BLaER1 treated with 17β-estradiol and CSF1 and Interleukin-3, amounts not matched to agents 10 nM and 100 nM (cell line): Measurements from ENCODE around the gene HOPX.
"Not testable (repeated sequence)": the region's sequence is repeated elsewhere in the genome, so short reads cannot be mapped to it uniquely, and the experiment has no call there.

Source experiments
- H3K27ac ChIP-seq, 11 experiments: shearing (Covaris generic); formaldehyde crosslinking; 2 replicates each; pipeline ENCODE4 v1.8.1; 2022
- H3K27me3 ChIP-seq, 11 experiments: shearing (Covaris generic); formaldehyde crosslinking; 2 replicates each; pipeline ENCODE4 v1.8.1; 2022
- H3K36me3 ChIP-seq, 11 experiments: shearing (Covaris generic); formaldehyde crosslinking; 2 replicates each; pipeline ENCODE4 v1.8.1; 2022
- H3K4me1 ChIP-seq, 10 experiments: shearing (Covaris generic); formaldehyde crosslinking; 2 replicates each; pipeline ENCODE4 v1.8.1; 2022
- H3K4me2 ChIP-seq, 11 experiments: shearing (Covaris generic); formaldehyde crosslinking; 2 replicates each; pipeline ENCODE4 v1.8.1; 2022
- H3K4me3 ChIP-seq, 10 experiments: shearing (Covaris generic); formaldehyde crosslinking; 2 replicates each; pipeline ENCODE4 v1.8.1; 2022
- H3K9ac ChIP-seq, 11 experiments: shearing (Covaris generic); formaldehyde crosslinking; 2 replicates each; pipeline ENCODE4 v1.8.1; 2022
- H3K9me3 ChIP-seq, 11 experiments: shearing (Covaris generic); formaldehyde crosslinking; replicated peaks in 1 of 11; 2 replicates each; pipeline ENCODE4 v1.8.1; 2022
- H4K20me1 ChIP-seq, 11 experiments: shearing (Covaris generic); formaldehyde crosslinking; 2 replicates each; pipeline ENCODE4 v1.8.1; 2022
- Cebpa-rat ChIP-seq, 11 experiments: shearing (Covaris generic); IDR thresholded peaks; 2 replicates each; pipeline ENCODE4 v1.8.1; 2022

HOPX gene

GRCh38 chr4:56681158-56681852 lies at the start of gene HOPX:
TSS of gene HOPX (minus strand) at chr4:56681296. CDS start at chr4:56657816, 23,480 bp downstream.
- Histone ChIP-seq H3K4me2 (no peak within 1 kb of the TSS; a peak in 1 of 22 replicates), H3K9ac (no peak within 1 kb of the TSS), H3K4me1 (no peaks in the 10 kb centered on the region), H3K9me3 (no peaks in the 10 kb centered on the region), H3K36me3 (no peaks in the 10 kb centered on the region), H3K4me3 (no peak within 1 kb of the TSS), H4K20me1 (no peaks in the 10 kb centered on the region), H3K27ac (no peak within 1 kb of the TSS), H3K27me3 (no peaks in the 10 kb centered on the region; a peak in 1 of 22 replicates)
- no peak for TF ChIP-seq Cebpa-rat (IDR thresholded peaks at IDR 0.05)

DNA sequence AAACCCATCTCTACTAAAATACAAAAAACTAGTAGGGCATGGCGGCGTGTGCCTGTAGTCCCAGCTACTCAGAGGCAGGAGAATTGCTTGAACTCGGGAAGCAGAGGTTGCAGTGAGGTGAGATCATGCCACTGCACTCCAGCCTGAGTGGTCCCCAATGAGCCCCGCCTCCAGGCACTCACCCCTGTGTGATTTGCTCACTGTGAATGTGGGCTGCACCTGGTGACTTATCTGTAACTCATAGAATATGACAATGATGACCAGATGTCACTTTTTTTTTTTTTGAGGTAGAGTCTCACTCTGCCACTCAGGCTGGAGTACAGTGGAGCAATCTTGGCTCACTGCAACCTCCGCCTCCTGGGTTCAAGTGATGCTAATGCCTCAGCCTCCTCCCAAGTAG lies 49.0 kb upstream of the HOPX start:
- no peaks in the 10 kb centered on the region for H3K36me3 ChIP-seq
- no peak overlapping the region for H3K9ac ChIP-seq
- TF ChIP-seq Cebpa-rat (IDR thresholded peaks at IDR 0.05) = no peak
- H4K20me1 ChIP-seq = no peaks in the 10 kb centered on the region
- H3K27ac ChIP-seq = no peak overlapping the region
- H3K4me1 ChIP-seq = peaks cover 0 to 21% (median 5%) of the 10 kb centered on the region in 10 experiments; a peak in 9 of 20 replicates
- no peak overlapping the region for H3K4me2 ChIP-seq
- H3K4me3 ChIP-seq = no peak overlapping the region
- H3K27me3 ChIP-seq = no peaks in the 10 kb centered on the region
- H3K9me3 ChIP-seq = peaks cover 0 to 5% (median under 1%) of the 10 kb centered on the region in 11 experiments; a peak in 5 of 22 replicates

- H3K9me3 ChIP-seq = 0 out of 22 replicates have a peak, but pooled peaks cover 0 to 5% (median 0%) of the 10 kb centered on the region in 11 experiments
- no peak for TF ChIP-seq Cebpa-rat (IDR thresholded peaks at IDR 0.05)
- H4K20me1 ChIP-seq = no peaks in the 10 kb centered on the region
- no peaks in the 10 kb centered on the region for H3K27me3 ChIP-seq
- no peak overlapping the region for H3K27ac ChIP-seq
- peak overlapping the region in 1 of 11 experiments; percentile 1; a peak in 1 of 22 replicates for H3K4me2 ChIP-seq
- peaks cover 0 to 21% (median 5%) of the 10 kb centered on the region in 10 experiments; a peak in 9 of 20 replicates for H3K4me1 ChIP-seq
- H3K36me3 ChIP-seq = no peaks in the 10 kb centered on the region
- H3K9ac ChIP-seq = no peak overlapping the region
- no peak overlapping the region for H3K4me3 ChIP-seq
These were observed 47.4 kb upstream of the HOPX start for GRCh38 chr4:56728512-56728911.

- no peak for TF ChIP-seq Cebpa-rat (IDR thresholded peaks at IDR 0.05)
These were observed 46.1 kb upstream of the HOPX start for GRCh38 chr4:56727150-56727549.

DNA sequence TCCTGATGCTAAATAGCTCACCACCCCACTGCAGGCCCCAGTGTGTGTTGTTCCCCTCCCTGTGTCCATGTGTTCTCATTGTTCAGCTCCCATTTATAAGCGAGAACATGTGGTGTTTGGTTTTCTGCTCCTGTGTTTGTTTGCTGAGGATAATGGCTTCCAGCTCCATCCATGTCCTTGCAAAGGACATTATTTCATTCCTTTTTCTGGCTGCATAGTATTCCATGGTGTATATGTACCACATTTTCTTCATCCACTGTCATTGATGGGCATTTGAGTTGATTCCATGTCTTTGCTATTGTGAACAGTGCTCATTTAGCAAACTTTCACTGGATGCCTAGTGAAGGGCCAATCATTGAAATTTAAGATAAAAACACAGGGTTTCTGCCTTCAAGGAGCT lies 45.5 kb upstream of the HOPX start:
- H3K4me2 ChIP-seq, H3K36me3 ChIP-seq, H3K27ac ChIP-seq, H3K9me3 ChIP-seq, H3K9ac ChIP-seq, H3K27me3 ChIP-seq, H3K4me3 ChIP-seq, H4K20me1 ChIP-seq: not testable (repeated sequence)
- H3K4me1 ChIP-seq = peaks cover 0 to 12% (median under 1%) of the 10 kb centered on the region in 10 experiments; a peak in 9 of 20 replicates

More at GRCh38 chr4:56727150-56727549, 46.1 kb upstream of the HOPX start:
- Histone ChIP-seq H3K36me3 (no peaks in the 10 kb centered on the region), H3K9ac (no peak overlapping the region), H3K4me3 (no peak overlapping the region), H3K27ac (no peak overlapping the region), H3K9me3 (0 out of 22 replicates have a peak, but pooled peaks cover 0 to 5% (median 0%) of the 10 kb centered on the region in 11 experiments), H4K20me1 (no peaks in the 10 kb centered on the region), H3K4me2 (no peak overlapping the region), H3K27me3 (no peaks in the 10 kb centered on the region), H3K4me1 (peaks cover 0 to 17% (median 4%) of the 10 kb centered on the region in 10 experiments; a peak in 9 of 20 replicates)

DNA sequence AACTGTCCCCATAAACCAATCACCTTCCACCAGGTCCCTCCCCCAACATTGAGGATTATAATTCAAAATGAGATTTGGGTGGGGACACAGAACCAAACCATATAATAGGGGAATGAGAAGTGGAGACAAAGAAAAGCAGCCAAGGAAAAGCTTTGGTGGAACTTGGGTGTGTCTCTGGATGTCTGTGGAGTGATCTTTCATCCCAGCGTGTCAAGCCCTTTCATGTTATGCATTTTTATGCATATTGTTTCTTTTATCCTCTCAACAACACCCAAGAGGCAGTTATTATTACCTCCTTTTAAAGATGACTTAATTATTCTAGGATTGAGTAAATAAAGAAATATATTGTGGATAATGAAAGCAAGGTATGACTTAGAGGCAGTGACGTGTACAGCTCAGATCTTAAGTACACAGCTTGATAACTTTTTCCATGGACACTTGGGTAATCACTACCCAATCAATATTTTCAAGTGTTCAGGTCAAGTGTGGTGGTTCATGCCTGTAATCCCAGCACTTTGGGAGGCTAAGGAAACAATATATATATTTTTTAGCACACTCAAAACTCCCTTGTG lies 42.6 kb upstream of the HOPX start:
- 0 out of 22 replicates have a peak, but pooled peaks cover 0 to 5% (median 0%) of the 10 kb centered on the region in 11 experiments for H3K9me3 ChIP-seq
- no peaks in the 10 kb centered on the region for H3K36me3 ChIP-seq
- H4K20me1 ChIP-seq = no peaks in the 10 kb centered on the region
- H3K27me3 ChIP-seq = no peaks in the 10 kb centered on the region
- TF ChIP-seq Cebpa-rat (IDR thresholded peaks at IDR 0.05) = no peak
- peaks cover 0 to 6% (median 0%) of the 10 kb centered on the region in 10 experiments; a peak in 1 of 20 replicates for H3K4me1 ChIP-seq
- no peak overlapping the region for H3K4me3 ChIP-seq
- no peak overlapping the region for H3K4me2 ChIP-seq
- no peak overlapping the region for H3K9ac ChIP-seq
- H3K27ac ChIP-seq = no peak overlapping the region

DNA sequence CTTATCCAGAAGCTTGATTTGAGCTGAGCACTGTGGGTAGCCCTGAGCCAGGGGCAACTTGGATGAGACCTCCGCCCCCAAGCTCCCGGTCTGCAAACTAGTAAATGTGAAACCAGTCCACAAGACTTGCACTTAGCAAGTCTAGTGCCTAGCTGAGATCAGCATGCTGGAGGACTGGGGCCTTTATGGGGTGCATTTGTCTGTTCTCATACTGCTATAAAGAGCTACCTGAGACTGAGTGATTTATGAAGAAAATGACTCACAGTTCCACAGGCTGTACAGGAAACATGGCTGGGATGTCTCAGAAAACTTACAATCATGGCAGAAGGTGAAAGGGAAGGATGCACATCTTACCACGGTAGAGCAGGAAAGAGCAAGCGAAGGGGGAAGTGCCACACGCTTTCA lies 42.1 kb upstream of the HOPX start:
- no peaks in the 10 kb centered on the region for H3K36me3 ChIP-seq
- no peak for TF ChIP-seq Cebpa-rat (IDR thresholded peaks at IDR 0.05)
- H3K9me3 ChIP-seq = 0 out of 22 replicates have a peak, but pooled peaks cover 0 to 5% (median 0%) of the 10 kb centered on the region in 11 experiments

GRCh38 chr4:56708146-56708545 lies 27.1 kb upstream of the HOPX start:
- peaks cover 0 to 3% (median 0%) of the 10 kb centered on the region in 11 experiments; a peak in 1 of 22 replicates for H3K36me3 ChIP-seq
- TF ChIP-seq Cebpa-rat (IDR thresholded peaks at IDR 0.05) = no peak

More for the DNA sequence above, 42.1 kb upstream of the HOPX start:
- Histone ChIP-seq H3K27me3 (no peaks in the 10 kb centered on the region), H3K4me1 (0 out of 20 replicates have a peak, but pooled peaks cover 0 to under 1% (median 0%) of the 10 kb centered on the region in 10 experiments), H3K9ac (no peak overlapping the region), H3K4me2 (no peak overlapping the region), H3K4me3 (no peak overlapping the region), H3K27ac (no peak overlapping the region), H4K20me1 (no peaks in the 10 kb centered on the region)

DNA sequence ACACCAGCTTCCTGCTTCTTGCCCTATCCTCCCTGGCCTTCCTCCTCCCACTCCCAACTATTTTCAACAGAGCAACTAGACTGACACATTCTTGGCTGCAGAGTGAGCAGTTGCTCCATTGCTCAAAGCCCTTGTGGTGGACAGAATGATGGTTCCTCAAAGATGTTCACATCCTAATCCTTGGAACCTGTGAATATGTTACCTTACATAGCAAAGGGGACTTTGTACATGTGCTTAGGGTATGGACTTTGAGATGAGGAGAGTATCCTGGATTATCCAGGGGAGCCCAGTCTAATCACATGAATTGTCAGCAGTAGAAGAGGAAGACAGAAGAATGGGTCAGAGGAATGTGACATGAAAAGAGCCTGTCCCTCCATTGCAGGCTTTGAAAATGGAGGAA lies 24.9 kb upstream of the HOPX start:
- Histone ChIP-seq H3K27ac (no peak overlapping the region), H3K4me3 (no peak overlapping the region), H3K9me3 (peaks cover 3 to 7% (median 3%) of the 10 kb centered on the region in 11 experiments), H3K9ac (no peak overlapping the region), H3K27me3 (no peaks in the 10 kb centered on the region), H3K4me1 (peaks cover 0 to 11% (median 9%) of the 10 kb centered on the region in 10 experiments; a peak in 13 of 20 replicates), H3K4me2 (no peak overlapping the region), H3K36me3 (no peaks in the 10 kb centered on the region), H4K20me1 (no peaks in the 10 kb centered on the region)
- TF ChIP-seq Cebpa-rat (IDR thresholded peaks at IDR 0.05) = no peak

More at GRCh38 chr4:56708146-56708545, 27.1 kb upstream of the HOPX start:
- peaks cover 0 to 8% (median 0%) of the 10 kb centered on the region in 10 experiments; a peak in 1 of 20 replicates for H3K4me1 ChIP-seq
- no peak overlapping the region for H3K9ac ChIP-seq
- no peak overlapping the region for H3K4me2 ChIP-seq
- H3K27me3 ChIP-seq = no peaks in the 10 kb centered on the region
- no peaks in the 10 kb centered on the region for H4K20me1 ChIP-seq
- no peak overlapping the region for H3K27ac ChIP-seq
- H3K4me3 ChIP-seq = no peak overlapping the region
- peaks cover 22 to 27% (median 25%) of the 10 kb centered on the region in 11 experiments for H3K9me3 ChIP-seq
